HepG2 (cell line): ENCODE measurements around the gene GMPPB. TPM values are rescaled to one million over a fixed set of nuclear protein-coding genes. Genes with fewer than 3 reads are reported as not detected.

Source experiments
- AHR ChIP-seq: IDR thresholded peaks from 2 replicates; pipeline ENCODE4 v1.6.1; 2018; ENCODE audit warnings: missing genetic modification reagents, missing compliant biosample characterization
- CSRNP2 ChIP-seq: sonication (generic); formaldehyde crosslinking; conservative IDR thresholded peaks from 2 replicates; pipeline ENCODE4 v1.8.0; 2022; ENCODE audit warnings: low read depth, missing genetic modification reagents
- HES4 ChIP-seq: sonication (generic); formaldehyde crosslinking; IDR thresholded peaks from 2 replicates; pipeline ENCODE4 v1.9.0; 2021; ENCODE audit warnings: mild to moderate bottlenecking, missing genetic modification reagents, borderline replicate concordance
- NFE2L2 ChIP-seq: fragments of 150-350 bp; IDR thresholded peaks from 2 replicates; pipeline ENCODE4 v1.6.1; 2014; ENCODE audit warnings: low read length
- RXRB ChIP-seq: IDR thresholded peaks from 2 replicates; pipeline ENCODE4 v1.6.1; 2016; ENCODE audit warnings: borderline replicate concordance, missing genetic modification reagents, missing compliant biosample characterization
- SAFB2 ChIP-seq: sonication (generic); formaldehyde crosslinking; IDR thresholded peaks from 2 replicates; pipeline ENCODE4 v1.5.1; 2020; ENCODE audit warnings: missing genetic modification reagents, low read depth, mild to moderate bottlenecking, borderline replicate concordance
- SP4 ChIP-seq: sonication (generic); formaldehyde crosslinking; IDR thresholded peaks from 2 replicates; pipeline ENCODE4 v1.8.1; 2023; ENCODE audit warnings: mild to moderate bottlenecking, missing genetic modification reagents
- TRAFD1 ChIP-seq: sonication (generic); formaldehyde crosslinking; IDR thresholded peaks from 2 replicates; pipeline ENCODE4 v1.5.1; 2020; ENCODE audit warnings: missing genetic modification reagents, mild to moderate bottlenecking, borderline replicate concordance
- WIZ ChIP-seq: sonication (generic); formaldehyde crosslinking; IDR thresholded peaks from 2 replicates; pipeline ENCODE4 v1.5.1; 2020; ENCODE audit warnings: mild to moderate bottlenecking, missing genetic modification reagents
- ZBTB37 ChIP-seq: sonication (generic); formaldehyde crosslinking; IDR thresholded peaks from 2 replicates; pipeline ENCODE4 v1.4.0; 2020; ENCODE audit warnings: mild to moderate bottlenecking, missing genetic modification reagents
- ZFP62 ChIP-seq: sonication (generic); formaldehyde crosslinking; IDR thresholded peaks from 2 replicates; pipeline ENCODE4 v1.4.0; 2020; ENCODE audit warnings: missing genetic modification reagents
- ZNF333 ChIP-seq: sonication (generic); formaldehyde crosslinking; IDR thresholded peaks from 2 replicates; pipeline ENCODE4 v1.4.0; 2020; ENCODE audit warnings: mild to moderate bottlenecking, missing genetic modification reagents, borderline replicate concordance
- ZNF414 ChIP-seq: sonication (generic); formaldehyde crosslinking; IDR thresholded peaks from 2 replicates; pipeline ENCODE4 v1.5.0; 2020; ENCODE audit warnings: missing genetic modification reagents
- ZNF446 ChIP-seq: sonication (generic); formaldehyde crosslinking; IDR thresholded peaks from 2 replicates; pipeline ENCODE4 v1.5.0; 2020; ENCODE audit warnings: mild to moderate bottlenecking, missing genetic modification reagents
- ZNF572 ChIP-seq: sonication (generic); formaldehyde crosslinking; IDR thresholded peaks from 2 replicates; pipeline ENCODE4 v1.5.1; 2020; ENCODE audit warnings: mild to moderate bottlenecking, missing genetic modification reagents
- ZNF75D ChIP-seq: sonication (generic); formaldehyde crosslinking; IDR thresholded peaks from 2 replicates; pipeline ENCODE4 v1.8.1; 2023; ENCODE audit warnings: missing genetic modification reagents, mild to moderate bottlenecking, borderline replicate concordance
- polyA plus RNA-seq, 8 experiments: library from polyadenylated mRNA; depleted of rRNA in 3 of 8; stranded (reverse) in 7 of 8; unstranded in 1 of 8; fragments of >200 nt; fragmentation: Illumina TruSeq in 4 of 8; extraction: Trizol in 4 of 8; gene quantifications; 2 replicates each; pipeline versions ENCODE4 v1.2.1 to v1.2.3, GENCODE V29; 2011 to 2016; ENCODE audit warnings: low read depth in 4 of 8, missing spikeins in 1 of 8, mixed read lengths in 1 of 8; ENCODE audit not compliant: insufficient read depth in 1 of 8
- total RNA-seq, 5 experiments: library from RNA; depleted of rRNA; stranded (reverse); fragments of >200 nt; fragmentation: Illumina TruSeq; extraction: Trizol; gene quantifications; 2 replicates each; pipeline ENCODE4 v1.2.3, GENCODE V29; 2016; ENCODE audit warnings: low read depth in 1 of 5

The GMPPB gene
- total and polyA plus RNA-seq, 2 of the 13 experiments (the other 11 are each of a cell fraction or from before 2014, with no cell fraction given): 6.5 to 23.1 TPM

DNA sequence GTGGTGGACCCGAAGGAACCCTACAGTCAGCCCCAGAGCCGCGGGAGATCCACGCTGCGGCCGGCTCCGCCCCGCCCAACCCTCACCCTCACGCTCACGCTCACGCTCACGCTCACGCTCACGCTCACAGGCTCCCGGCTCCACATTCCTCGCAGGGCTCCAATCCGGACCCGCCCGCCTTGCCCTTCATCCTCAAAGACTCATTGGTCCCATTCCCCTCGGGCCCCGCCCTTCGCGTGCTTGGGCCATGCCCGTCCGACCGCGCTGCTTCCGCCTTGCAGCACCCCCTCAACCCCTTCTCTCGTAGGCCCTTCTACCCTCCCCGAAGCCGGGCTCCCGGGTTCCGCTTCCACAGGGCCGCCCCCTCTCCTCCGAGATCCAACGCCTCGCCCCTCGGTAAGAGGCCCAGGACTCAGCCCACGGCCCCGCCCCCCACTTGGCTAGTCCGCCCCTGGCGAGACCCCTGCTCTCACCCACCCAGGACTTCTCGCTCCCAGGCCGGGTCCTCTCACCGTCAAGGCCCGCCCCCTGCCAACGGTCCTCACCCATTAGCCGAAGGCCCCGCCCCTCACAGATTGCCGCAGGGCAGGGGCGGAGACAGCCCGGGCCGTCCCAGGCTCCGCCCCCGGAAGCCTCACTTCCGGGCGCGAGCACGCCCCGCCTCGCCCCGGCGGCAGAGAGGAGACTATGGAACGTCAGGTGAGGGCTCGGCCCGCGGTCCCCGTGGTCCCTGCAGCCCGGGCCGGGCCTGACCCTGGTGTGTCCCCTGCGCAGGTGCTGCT is 49.8 kb downstream of the GMPPB start, which contains the start of gene APEH (continued):
- TF ChIP-seq NFE2L2: no peak
- no peak; the same call in 1 of the 2 replicates for TF ChIP-seq ZNF414 (CRISPR knock-in tag)
- no peak for TF ChIP-seq AHR (CRISPR knock-in tag)
- TF ChIP-seq ZFP62: no peak
- TF ChIP-seq ZNF446 (CRISPR knock-in tag): peak; percentile 67; the same call in 1 of the 2 replicates
- peak; percentile 25; the same call in 1 of the 2 replicates for TF ChIP-seq HES4 (CRISPR knock-in tag)
- no peak for TF ChIP-seq ZNF572 (CRISPR knock-in tag)
- TF ChIP-seq SAFB2 (CRISPR knock-in tag): no peak; the same call in 1 of the 2 replicates
- no peak for TF ChIP-seq WIZ (CRISPR knock-in tag)
- TF ChIP-seq TRAFD1 (CRISPR knock-in tag): no peak; the same call in 1 of the 2 replicates
- no peak for TF ChIP-seq CSRNP2
- TF ChIP-seq SP4 (CRISPR knock-in tag): peak; percentile 93
- no peak for TF ChIP-seq ZNF75D (CRISPR knock-in tag)
- TF ChIP-seq ZBTB37 (CRISPR knock-in tag): no peak
- TF ChIP-seq ZNF333: peak; percentile 100
- TF ChIP-seq RXRB: no peak; the same call in 1 of the 2 replicates
